SU-DHL-6 (cell line): ENCODE measurements around the gene HOXA6.

ENCODE experiments used
- CTCF ChIP-seq: fragments of 200-600 bp; sonication (generic); IDR thresholded peaks from one replicate; pipeline ENCODE4 v1.5.1; 2017; ENCODE audit warnings: antibody characterized with exemption, mild to moderate bottlenecking, low read length, moderate library complexity; ENCODE audit not compliant: insufficient read depth, poor library complexity, severe bottlenecking
- EZH2phosphoT487 ChIP-seq: fragments of 200-600 bp; sonication (generic), shearing (Covaris generic); conservative IDR thresholded peaks from 2 replicates; pipeline ENCODE4 v1.6.1; 2018; ENCODE audit warnings: mild to moderate bottlenecking, antibody characterized with exemption, low read length, moderate library complexity, mixed read lengths

DNA sequence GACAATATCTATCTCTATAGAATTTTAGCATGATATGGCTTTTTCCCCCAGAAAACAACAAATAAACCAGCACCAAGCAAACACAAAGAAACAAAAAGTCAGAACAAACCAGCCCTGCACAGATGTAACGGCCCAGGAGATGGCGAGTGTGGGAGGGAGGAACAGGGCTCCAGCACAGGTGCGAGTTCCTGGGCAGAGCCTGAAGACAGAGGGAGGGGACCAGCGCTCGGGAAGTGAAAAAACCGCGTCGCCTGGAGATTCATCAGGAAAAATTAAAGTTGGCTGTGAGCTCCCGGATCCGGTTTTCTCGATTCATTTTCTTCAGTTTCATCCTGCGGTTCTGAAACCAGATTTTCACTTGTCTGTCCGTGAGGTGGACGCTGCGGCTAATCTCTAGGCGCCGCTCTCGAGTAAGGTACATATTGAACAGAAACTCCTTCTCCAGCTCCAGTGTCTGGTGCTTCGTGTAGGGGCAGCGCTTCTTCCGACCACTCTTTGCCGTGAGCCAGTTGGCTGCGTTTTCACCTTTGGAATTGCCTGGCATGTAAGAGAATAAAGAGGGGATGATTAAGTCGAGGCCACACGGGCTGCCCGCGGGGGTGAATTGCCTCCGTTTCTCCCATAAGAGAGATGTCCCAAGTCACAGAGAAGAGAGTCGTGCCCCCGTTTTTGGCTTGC, 24.2 kb upstream of the HOXA6 start:
- no peak for TF ChIP-seq CTCF
- TF ChIP-seq EZH2phosphoT487: no peak
